Mucosa of gallbladder (tissue), 1 donor: ENCODE results near the gene ZNF521. TPM values are rescaled to one million over a fixed set of nuclear protein-coding genes. Genes with fewer than 3 reads are reported as not detected.

ENCODE experiments used
- DNase-seq: peaks from one replicate; pipeline ENCODE4 v3.0.0-alpha.2; 2020; ENCODE audit warnings: low spot score
- total RNA-seq: library from RNA; stranded (reverse); gene quantifications from one replicate; pipeline ENCODE4 v1.2.1, GENCODE V29; 2021
- donor health status: DM: no; HTN: no; CAD: no.

Gene ZNF521
- total RNA-seq, 1 donor from 2014 or later: 14.6 TPM

GRCh38 chr18:25225151-25225550 is 126.8 kb downstream of the ZNF521 start:
- DNase-seq: no peak

- DNase-seq: no peak
Measured at GRCh38 chr18:25223899-25224886, 127.8 kb downstream of the ZNF521 start.

- no peak for DNase-seq
Measured at GRCh38 chr18:25223211-25223610, 128.8 kb downstream of the ZNF521 start.

GRCh38 chr18:25222648-25223047 is 129.3 kb downstream of the ZNF521 start:
- no peak for DNase-seq

- no peak for DNase-seq
Measured at GRCh38 chr18:25210622-25211021, 141.3 kb downstream of the ZNF521 start.

GRCh38 chr18:25192065-25192464 is 159.9 kb downstream of the ZNF521 start:
- no peak for DNase-seq

GRCh38 chr18:25190472-25190871 is 161.5 kb downstream of the ZNF521 start:
- DNase-seq: no peak

- DNase-seq: no peak
Measured at GRCh38 chr18:25189391-25190185, 162.4 kb downstream of the ZNF521 start.

GRCh38 chr18:25187521-25188192 is 164.3 kb downstream of the ZNF521 start:
- no peak for DNase-seq

GRCh38 chr18:25186871-25187270 is 165.1 kb downstream of the ZNF521 start:
- DNase-seq: no peak

GRCh38 chr18:25181993-25182392 is 170.0 kb downstream of the ZNF521 start:
- DNase-seq: no peak

GRCh38 chr18:25181581-25181980 is 170.4 kb downstream of the ZNF521 start:
- no peak for DNase-seq

- no peak for DNase-seq
Measured at GRCh38 chr18:25180973-25181548, 170.9 kb downstream of the ZNF521 start.

GRCh38 chr18:25177631-25178030 is 174.3 kb downstream of the ZNF521 start:
- DNase-seq: no peak

GRCh38 chr18:25176518-25177042 is 175.4 kb downstream of the ZNF521 start:
- no peak for DNase-seq

- DNase-seq: no peak
Measured at GRCh38 chr18:25175558-25176517, 176.1 kb downstream of the ZNF521 start.

GRCh38 chr18:25174324-25174723 is 177.6 kb downstream of the ZNF521 start:
- no peak for DNase-seq

GRCh38 chr18:25171334-25171733 is 180.6 kb downstream of the ZNF521 start:
- no peak for DNase-seq

- no peak for DNase-seq
Measured at GRCh38 chr18:25170402-25170801, 181.6 kb downstream of the ZNF521 start.

GRCh38 chr18:25169701-25170100 is 182.3 kb downstream of the ZNF521 start:
- DNase-seq: no peak
